Skeletal muscle satellite cell (primary cell): ENCODE data around the gene TM9SF1.
"Not testable (repeated sequence)": the region's sequence is repeated elsewhere in the genome, so short reads cannot be mapped to it uniquely, and the experiment has no call there.

Experiments used
- H3K27me3 ChIP-seq: 2 replicates; pipeline ENCODE4 v1.7.0; 2013; ENCODE audit warnings: low read length; ENCODE audit not compliant: control insufficient read depth, insufficient read depth
- H3K36me3 ChIP-seq: 2 replicates; pipeline ENCODE4 v1.7.0; 2013; ENCODE audit warnings: mild to moderate bottlenecking, control low read depth, low read length; ENCODE audit not compliant: insufficient read depth
- H3K4me1 ChIP-seq: 2 replicates; pipeline ENCODE4 v1.7.0; 2013; ENCODE audit warnings: low read length; ENCODE audit not compliant: control insufficient read depth, insufficient read depth
- H3K4me2 ChIP-seq: 2 replicates; pipeline ENCODE4 v1.7.0; 2013; ENCODE audit warnings: mild to moderate bottlenecking, low read length
- H3K4me3 ChIP-seq: 2 replicates; pipeline ENCODE4 v1.7.0; 2013; ENCODE audit warnings: low read length
- H3K9ac ChIP-seq: 2 replicates; pipeline ENCODE4 v1.7.0; 2013; ENCODE audit warnings: mild to moderate bottlenecking, low read depth, low read length, moderate library complexity
- H3K9me3 ChIP-seq: replicated peaks from 2 replicates; pipeline ENCODE4 v1.7.0; 2013; ENCODE audit warnings: mild to moderate bottlenecking, control low read depth, low read length

Gene TM9SF1

DNA sequence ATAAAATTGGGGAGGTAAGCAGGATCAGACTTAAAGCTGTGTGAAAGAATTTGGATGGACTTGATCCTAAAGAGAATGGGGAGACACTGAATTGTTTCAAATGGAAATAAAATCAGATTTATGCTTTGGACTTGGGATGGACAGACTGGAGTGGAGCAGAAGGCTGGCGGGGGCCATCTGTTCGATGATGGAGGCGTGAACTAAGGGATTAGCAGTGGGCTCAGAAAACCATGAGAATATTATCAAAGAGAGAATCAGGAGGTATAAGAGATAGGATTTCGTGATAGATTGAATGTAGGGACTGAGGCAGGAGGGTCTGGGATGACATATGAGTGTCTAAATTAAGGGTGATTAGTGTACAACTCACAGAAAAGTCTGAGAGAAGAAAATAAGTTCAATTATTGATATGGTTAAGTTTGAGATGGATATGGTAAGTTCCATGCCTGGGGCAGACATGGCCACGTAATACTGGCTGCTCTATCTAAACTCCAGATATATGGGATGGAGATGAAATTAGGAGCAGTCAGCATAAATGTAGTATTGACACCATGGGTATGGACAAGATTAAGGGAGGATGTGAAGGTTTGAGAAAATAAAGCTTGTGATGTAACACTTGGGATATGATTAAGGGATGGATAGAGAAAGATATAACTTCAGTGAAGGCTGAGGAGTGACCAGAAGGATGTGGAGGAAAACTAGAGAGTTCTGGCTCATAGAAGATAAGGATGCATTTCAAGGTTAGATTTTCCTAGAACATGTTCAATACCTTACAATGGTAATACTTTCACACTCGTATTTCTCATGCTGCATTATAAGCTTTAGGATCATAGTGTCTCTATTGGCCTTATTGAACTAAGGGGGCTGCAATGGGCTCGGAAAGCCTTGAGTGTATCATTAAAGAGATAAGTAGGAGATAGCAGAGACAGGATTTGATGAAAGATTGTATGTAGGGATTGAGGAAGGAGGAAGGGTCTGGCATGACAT lies 9.2 kb upstream of the TM9SF1 start:
- Histone ChIP-seq H3K4me1 (no peaks in the 10 kb centered on the region), H3K9me3 (no peaks in the 10 kb centered on the region), H3K36me3 (peaks cover 52% of the 10 kb centered on the region), H3K27me3 (no peaks in the 10 kb centered on the region), H3K4me2 (no peak overlapping the region), H3K9ac (no peak overlapping the region), H3K4me3 (no peak overlapping the region)

DNA sequence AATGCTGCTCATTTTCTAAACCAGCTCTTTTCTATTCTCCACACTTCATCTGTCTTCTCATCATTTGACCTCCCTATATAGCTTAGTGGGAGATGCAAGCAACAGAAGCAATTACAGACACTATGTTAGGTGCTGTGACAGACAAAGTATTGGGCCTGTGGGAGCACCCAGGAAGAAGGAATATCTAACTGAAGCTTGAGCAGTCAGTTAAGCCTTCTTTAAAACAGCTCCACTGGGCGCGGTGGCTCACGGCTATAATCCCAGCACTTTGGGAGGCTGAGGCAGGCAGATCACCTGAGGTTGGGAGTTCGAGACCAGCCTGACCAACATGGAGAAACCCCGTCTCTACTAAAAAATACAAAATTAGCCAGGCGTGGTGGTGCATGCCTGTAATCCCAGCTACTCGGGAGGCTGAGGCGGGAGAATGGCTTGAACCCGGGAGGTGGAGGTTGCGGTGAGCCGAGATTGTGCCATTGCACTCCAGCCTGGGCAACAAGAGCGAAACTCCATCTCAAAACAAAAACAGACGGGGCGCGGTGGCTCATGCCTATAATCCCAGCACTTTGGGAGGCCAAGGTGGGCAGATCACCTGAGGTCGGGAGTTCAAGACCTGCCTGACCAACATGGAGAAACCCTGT lies 8.1 kb upstream of the TM9SF1 start:
- H3K4me2 ChIP-seq, H3K27me3 ChIP-seq, H3K4me3 ChIP-seq, H3K4me1 ChIP-seq, H3K9ac ChIP-seq, H3K9me3 ChIP-seq: not testable (repeated sequence)
- peaks cover 48% of the 10 kb centered on the region for H3K36me3 ChIP-seq

DNA sequence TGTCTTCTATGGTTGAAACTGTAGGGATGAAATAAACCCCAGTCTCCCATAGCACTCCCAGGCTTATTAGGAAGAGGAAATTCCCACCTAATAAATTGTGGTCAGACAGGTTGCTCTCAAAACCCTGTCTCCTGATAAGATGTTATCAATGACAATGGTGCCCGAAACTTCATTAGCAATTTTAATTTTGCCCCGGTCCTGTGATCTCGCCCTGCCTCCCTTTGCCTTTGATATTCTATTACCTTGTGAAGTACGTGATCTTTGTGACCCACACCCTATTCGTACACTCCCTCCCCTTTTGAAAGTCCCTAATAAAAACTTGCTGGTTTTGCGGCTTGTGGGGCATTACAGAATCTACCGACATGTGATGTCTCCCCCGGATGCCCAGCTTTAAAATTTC lies 7.3 kb upstream of the TM9SF1 start:
- H3K9ac ChIP-seq, H3K9me3 ChIP-seq, H3K27me3 ChIP-seq, H3K4me1 ChIP-seq, H3K4me3 ChIP-seq, H3K4me2 ChIP-seq: not testable (repeated sequence)
- H3K36me3 ChIP-seq: peaks cover 39% of the 10 kb centered on the region

DNA sequence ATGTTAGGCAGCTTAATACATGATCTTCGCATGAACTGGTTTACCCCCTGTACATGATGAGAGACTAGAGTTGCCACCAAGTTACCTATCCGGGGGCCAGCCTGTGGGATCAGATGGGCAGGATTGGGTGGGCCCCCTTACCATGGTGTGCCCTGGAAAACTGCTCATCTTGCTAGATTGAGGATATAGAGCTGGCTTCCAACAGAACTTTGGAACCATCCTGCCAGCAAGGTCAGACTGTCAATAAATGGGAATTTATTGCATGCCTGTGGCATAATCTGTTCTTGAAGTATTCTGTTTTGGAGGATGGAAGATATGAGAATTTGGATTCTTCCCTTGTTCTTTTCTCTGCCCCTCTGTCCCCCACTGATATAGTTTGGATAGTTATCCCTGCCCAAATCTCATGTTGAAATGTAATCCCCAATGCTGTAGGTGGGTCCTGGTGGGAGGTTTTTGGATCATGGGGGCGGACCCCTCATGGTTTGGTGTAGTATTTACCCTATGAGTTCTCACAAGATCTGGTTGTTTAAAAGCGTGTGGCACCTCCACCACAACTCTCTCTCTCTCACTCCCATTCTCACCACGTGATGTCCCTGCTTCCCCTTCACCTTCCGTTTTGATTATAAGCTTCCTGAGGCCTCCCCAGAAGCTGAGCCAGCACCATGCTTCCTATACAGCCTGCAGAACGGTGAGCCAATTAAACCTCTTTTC lies 3.7 kb upstream of the TM9SF1 start:
- H3K4me3 ChIP-seq: no peak overlapping the region
- no peaks in the 10 kb centered on the region for H3K27me3 ChIP-seq
- H3K36me3 ChIP-seq: peaks cover 9% of the 10 kb centered on the region

DNA sequence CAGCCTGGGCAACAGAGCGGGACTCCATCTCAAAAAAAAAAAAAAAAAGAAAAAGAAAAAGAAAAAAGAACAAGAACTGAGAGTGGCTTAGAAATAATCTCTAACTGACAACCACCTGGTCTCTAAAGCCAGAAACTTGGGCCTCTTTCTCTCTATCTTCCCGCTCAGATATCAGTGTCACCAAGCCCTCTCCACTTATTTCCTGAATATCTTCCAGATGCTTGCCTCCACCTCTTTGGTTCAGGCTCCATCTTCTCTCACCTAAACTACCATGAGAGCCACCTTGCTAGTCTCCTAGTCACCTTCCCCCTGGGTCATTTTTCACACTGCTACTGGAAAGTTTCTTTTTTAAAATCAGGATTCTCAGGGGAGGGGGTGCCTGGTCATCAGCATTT lies 1.8 kb upstream of the TM9SF1 start:
- H3K4me3 ChIP-seq: no peak overlapping the region
- no peaks in the 10 kb centered on the region for H3K27me3 ChIP-seq
- no peak overlapping the region for H3K9ac ChIP-seq
- no peaks in the 10 kb centered on the region for H3K9me3 ChIP-seq
- H3K4me2 ChIP-seq: peak overlapping the region; percentile 95
- peaks cover 16% of the 10 kb centered on the region for H3K4me1 ChIP-seq
- H3K36me3 ChIP-seq: peaks cover 12% of the 10 kb centered on the region

More for the DNA sequence above, 3.7 kb upstream of the TM9SF1 start:
- Histone ChIP-seq H3K4me1 (peaks cover 15% of the 10 kb centered on the region), H3K4me2 (no peak overlapping the region), H3K9ac (no peak overlapping the region), H3K9me3 (no peaks in the 10 kb centered on the region)

DNA sequence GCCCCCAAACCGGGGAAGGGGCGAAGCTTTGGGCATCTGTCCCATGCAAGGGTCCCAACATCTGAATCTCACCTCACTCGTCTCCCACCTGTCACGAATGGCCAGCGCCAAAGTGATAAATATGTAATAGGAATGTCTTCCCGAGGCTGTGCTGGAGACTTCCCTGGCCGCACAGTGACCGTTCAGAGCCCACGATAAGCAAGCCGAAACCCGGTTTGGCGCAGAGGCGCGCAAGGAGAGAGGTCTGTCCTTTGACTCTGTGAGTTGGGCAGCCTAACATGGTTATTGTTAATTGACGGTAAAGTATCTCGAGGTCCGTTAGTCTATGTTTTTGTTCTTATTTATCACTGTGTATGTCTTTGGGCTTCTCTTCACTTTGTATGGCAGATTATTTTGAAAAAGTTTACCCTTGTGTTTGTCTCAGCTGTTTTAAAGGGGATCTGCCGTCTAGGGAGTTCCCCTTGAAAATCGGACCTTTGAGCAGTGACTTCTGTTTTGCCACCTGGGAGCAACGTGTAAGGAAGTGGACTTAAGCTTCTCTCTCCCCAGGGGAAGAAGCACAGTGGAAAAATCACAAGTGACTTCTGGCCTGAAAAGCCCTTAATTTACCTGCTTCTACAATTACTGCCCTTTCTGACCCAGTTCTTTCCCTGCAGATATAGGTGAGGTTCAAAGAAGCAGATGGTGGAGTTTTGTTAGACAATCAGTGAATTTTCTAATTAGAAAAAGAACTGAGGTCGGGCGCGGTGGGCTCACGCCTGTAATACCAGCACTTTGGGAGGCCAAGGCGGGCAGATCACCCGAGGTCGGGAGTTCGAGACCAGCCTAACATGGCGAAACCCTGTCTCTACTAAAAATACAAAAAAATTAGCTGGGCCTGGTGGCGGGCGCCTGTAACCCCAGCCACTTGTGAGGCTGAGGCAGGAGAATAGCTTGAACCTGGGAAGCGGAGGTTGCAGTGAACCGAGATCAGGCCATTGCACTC lies 1.1 kb upstream of the TM9SF1 start:
- Histone ChIP-seq H3K27me3 (no peaks in the 10 kb centered on the region), H3K4me2 (peak overlapping the region; percentile 95), H3K4me3 (peak overlapping the region; percentile 94), H3K9ac (peak overlapping the region; percentile 99), H3K9me3 (no peaks in the 10 kb centered on the region), H3K4me1 (peaks cover 16% of the 10 kb centered on the region), H3K36me3 (peaks cover 16% of the 10 kb centered on the region)

DNA sequence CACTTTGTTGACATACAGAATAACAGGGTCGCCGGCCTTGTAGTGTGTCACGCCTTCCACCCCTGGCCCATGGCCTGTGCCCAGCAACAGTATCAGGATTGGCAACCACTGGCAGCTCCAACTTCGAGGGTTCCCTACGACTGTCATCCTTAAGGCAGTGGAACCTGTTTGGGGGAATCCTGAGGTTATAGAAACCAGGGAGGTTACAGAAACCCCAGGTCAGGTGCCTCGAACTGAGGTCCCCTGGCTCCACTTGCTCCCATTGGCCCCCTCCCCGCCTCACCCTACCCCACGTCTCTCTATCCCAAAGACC lies 412 bp downstream of the TM9SF1 start:
- Histone ChIP-seq H3K4me2 (peak overlapping the region; percentile 95), H3K9me3 (no peaks in the 10 kb centered on the region), H3K27me3 (no peaks in the 10 kb centered on the region), H3K4me1 (peaks cover 16% of the 10 kb centered on the region), H3K36me3 (peaks cover 18% of the 10 kb centered on the region), H3K4me3 (peak overlapping the region; percentile 94), H3K9ac (peak overlapping the region; percentile 99)

DNA sequence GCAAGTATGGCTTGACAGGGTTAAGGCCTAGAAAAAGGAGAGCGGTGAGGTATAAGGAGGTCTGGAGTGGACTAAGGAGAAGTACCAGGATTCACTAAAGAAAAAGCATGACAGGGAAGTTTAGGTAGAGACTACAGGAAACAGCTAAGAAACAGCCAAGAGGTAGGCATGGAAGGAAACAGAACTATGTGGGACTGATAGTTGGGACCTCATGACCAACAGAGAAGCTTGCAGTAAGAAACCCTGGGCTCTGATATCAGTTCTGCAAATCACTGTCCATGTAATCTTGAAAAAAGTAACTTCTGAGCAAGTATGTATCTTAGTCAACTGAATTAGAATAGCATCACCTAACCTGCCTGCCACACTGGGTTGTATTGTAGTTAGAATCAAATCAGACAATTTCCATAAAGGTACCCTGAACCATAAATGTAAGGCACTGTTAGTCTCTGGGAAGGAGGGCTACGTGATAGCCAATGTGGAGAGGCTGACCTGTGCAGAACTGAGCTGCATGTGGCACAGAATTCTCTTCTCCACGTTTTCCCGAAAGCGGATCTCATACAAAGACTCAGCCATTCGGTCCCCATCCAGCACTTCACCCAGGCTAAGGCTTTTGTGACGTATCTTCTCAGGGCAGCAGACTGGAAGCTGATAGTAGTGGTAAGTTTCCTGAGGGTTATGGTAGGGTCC lies 912 bp downstream of the TM9SF1 start:
- Histone ChIP-seq H3K9me3 (no peaks in the 10 kb centered on the region), H3K4me2 (peak overlapping the region; percentile 95), H3K4me3 (peak overlapping the region; percentile 94), H3K27me3 (no peaks in the 10 kb centered on the region), H3K9ac (peak overlapping the region; percentile 99), H3K4me1 (peaks cover 16% of the 10 kb centered on the region), H3K36me3 (peaks cover 16% of the 10 kb centered on the region)

DNA sequence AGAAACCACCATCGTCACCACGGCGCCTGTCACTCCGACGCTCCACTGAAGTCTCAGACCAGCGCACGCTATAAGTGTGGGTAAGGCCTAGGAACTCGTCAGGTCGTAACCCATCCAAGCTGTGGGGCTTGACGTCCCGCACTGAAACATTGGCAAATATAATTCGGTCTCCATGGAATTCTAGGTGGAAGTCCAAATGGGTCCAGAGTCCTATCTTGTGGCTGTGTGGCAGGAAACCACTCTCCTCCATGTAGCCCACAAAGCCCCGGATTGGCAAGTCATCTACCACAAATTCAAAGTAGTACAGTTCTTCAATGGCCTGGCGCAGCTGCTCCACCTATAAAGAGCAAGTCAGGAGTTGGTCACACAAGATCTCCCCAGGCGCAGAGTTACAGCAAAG lies 2.3 kb downstream of the TM9SF1 start:
- Histone ChIP-seq H3K9me3 (no peaks in the 10 kb centered on the region), H3K9ac (no peak overlapping the region), H3K4me1 (peaks cover 25% of the 10 kb centered on the region), H3K36me3 (peaks cover 16% of the 10 kb centered on the region), H3K27me3 (no peaks in the 10 kb centered on the region), H3K4me3 (no peak overlapping the region), H3K4me2 (no peak overlapping the region)

DNA sequence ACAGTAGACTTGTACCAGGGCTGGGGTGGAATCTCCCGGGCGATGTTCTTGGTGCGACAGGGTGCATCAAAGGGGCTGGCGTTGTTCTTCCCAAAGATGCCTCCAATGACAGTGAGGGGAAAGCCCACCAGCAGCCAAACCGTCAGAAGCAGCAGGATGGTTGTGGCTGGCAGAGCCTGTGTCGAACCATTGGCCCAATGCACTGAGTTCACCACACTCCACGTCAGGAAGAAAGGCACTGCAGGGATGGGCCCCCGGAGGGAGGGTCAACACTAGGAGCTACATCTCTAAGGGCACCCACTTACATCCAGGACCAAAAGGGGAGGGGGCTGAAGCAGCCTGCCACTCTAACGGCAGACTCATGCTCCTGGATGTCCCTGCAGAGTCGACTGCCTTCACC lies 4.8 kb downstream of the TM9SF1 start:
- Histone ChIP-seq H3K36me3 (peaks cover 35% of the 10 kb centered on the region), H3K4me1 (peaks cover 28% of the 10 kb centered on the region), H3K9ac (no peak overlapping the region)

More for the DNA sequence above, 4.8 kb downstream of the TM9SF1 start:
- Histone ChIP-seq H3K27me3 (no peaks in the 10 kb centered on the region), H3K4me3 (no peak overlapping the region), H3K4me2 (no peak overlapping the region), H3K9me3 (no peaks in the 10 kb centered on the region)
